Measurements from ENCODE around the gene CT47A1.
"Not testable (repeated sequence)": the region's sequence is repeated elsewhere in the genome, so short reads cannot be mapped to it uniquely, and the experiment has no call there.

CT47A1 gene

DNA sequence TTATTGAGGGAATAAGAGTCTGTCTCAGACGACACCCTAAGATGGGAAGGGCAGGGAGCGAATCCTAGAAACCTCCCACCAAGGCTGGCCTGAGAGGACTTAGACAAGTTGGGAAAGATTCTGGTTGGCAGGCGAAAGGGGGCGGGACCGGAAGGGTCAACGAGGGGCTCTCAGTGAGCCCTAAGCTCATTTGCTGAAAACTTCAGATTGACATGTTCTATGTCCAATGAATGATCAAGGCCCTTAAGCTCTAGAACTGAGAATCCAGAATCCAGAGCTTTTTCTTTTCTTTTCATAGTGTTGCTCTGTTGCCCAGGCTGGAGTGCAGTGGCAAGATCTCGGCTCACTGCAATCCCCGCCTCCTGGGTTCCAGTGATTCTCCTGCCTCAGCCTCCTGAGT lies at the start of gene CT47A1:
Gene CT47A1, minus strand, starts transcription at position 101 of the 400 bp plus-strand sequence. CDS start 231 bp downstream, outside the sequence.
- not testable (repeated sequence) for DNase-seq (ENCODE audit: low read depth in 2 of 2)

DNA sequence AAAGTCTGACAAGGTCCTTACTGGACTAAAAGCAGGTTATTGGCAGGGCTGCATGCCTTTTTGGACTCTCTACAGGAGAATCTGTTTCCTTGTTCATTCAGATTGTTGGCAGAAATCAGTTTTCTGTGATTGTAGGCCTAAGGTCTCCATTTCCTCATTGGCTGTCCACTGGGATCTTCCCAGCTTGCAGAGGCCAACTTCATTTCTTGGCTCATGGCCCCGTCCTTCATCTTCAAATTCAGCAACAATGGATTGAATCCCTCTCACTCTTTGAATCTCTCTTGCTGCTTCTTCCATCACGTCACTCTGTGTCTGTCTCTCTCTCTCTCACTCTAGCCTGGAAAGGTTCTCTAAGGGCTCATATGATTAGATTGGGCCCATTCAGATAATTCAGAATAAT lies 47.0 kb upstream of the CT47A1 start:
- no peak for DNase-seq (ENCODE audit: low read depth in 2 of 2)

- no peak for DNase-seq (ENCODE audit: low read depth in 2 of 2)
Measured at GRCh38 chrX:121030083-121030482, 44.5 kb upstream of the CT47A1 start.

GRCh38 chrX:121028419-121028818 lies 42.9 kb upstream of the CT47A1 start:
- DNase-seq (ENCODE audit: low read depth in 2 of 2) = no peak

DNA sequence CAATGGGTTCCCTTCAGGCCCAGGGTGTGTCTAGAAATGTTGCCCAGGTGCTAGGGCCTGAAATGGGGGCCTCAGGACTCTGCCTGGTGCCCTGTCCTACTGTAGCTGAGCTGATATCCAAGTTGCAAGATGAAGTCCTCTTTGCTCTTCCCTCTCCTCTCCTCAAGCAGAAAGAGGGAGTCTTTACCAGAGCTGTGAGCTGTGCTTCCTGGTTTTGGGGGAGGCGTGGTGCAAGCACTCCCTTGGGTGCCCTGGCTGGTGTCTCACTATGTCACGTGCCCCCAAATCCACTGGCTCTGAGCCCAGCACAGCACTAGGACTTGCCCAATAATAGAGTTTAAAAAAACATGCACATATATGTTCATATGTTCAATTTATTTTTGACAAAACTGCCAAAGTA lies 29.3 kb upstream of the CT47A1 start:
- DNase-seq (ENCODE audit: low read depth in 2 of 2) = no peak

GRCh38 chrX:121013897-121014455 lies 28.4 kb upstream of the CT47A1 start:
- DNase-seq (ENCODE audit: low read depth in 2 of 2) = no peak

GRCh38 chrX:121011254-121011653 lies 25.7 kb upstream of the CT47A1 start:
- DNase-seq (ENCODE audit: low read depth in 2 of 2) = no peak

GRCh38 chrX:121010218-121010617 lies 24.7 kb upstream of the CT47A1 start:
- DNase-seq (ENCODE audit: low read depth in 2 of 2) = no peak

DNA sequence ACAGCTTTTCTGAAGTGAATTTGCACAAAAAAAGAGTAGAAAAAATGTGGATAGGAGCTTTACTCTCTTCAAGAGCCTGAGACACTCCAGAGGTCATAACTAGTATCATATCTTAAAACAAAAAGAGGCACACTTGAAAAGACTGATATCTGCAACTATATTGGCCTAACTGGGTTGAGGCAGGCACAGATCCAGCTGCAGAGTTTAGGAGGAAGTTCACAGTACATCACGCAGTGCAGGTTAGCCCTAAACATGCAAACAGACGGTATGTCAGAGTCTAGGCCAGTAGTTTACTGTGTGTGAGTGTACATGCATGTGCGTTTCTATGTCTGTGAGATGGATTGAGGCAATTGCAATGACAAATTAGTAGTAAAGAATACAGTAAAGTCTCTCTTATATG lies 24.2 kb upstream of the CT47A1 start:
- DNase-seq (ENCODE audit: low read depth in 2 of 2) = no peak

GRCh38 chrX:121008920-121009319 lies 23.4 kb upstream of the CT47A1 start:
- DNase-seq (ENCODE audit: low read depth in 2 of 2) = no peak

GRCh38 chrX:121000589-121000988 lies 15.0 kb upstream of the CT47A1 start:
- DNase-seq (ENCODE audit: low read depth in 2 of 2) = no peak

DNA sequence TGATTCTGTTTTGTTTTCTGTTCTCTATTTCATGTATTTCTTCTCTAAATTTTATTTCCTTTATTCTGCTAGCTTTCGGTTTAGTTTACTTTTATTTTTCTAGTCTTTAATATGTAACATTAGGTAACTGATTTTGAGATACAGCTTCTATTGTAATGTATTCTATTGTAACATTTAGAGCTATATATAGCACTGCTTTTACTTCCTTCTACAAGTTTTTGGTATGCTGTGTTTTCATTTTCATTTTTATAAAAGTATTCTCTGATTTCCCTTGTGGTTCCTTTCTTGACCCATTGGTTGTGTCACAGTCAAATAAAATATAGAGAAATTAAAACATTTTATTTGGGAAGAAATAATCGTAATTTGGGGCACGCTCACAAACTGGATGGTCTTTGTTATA lies 13.9 kb upstream of the CT47A1 start:
- no peak for DNase-seq (ENCODE audit: low read depth in 2 of 2)

DNA sequence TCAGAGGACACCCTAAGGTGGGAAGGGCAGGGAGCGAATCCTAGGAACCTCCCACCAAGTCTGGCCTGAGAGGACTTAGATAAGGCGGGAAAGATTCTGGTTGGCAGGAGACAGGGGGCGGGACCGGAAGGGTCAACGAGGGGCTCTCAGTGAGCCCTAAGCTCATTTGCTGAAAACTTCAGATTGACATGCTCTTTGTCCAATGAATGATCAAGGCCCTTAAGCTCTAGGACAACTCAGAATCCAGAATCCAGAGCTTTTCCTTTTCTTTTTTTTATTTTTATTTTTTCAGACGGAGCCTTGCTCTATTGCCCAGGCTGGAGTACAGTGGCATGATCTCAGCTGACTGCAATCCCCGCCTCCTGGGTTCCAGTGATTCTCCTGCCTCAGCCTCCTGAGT lies 29.1 kb downstream of the CT47A1 start, which contains the start of gene CT47A7:
Gene CT47A7, minus strand, starts transcription at position 101 of the 400 bp plus-strand sequence. CDS start 255 bp downstream, outside the sequence.
- DNase-seq (ENCODE audit: low read depth in 2 of 2) = not testable (repeated sequence)

Data from fibroblast of skin of left quadriceps (primary cell).